Fibroblast of skin of right quadriceps (primary cell): ENCODE data around the gene GDA.
A peak's percentile ranks its signal among the peaks of the same experiment; 100 is the strongest.
"Not testable (repeated sequence)": the region's sequence is repeated elsewhere in the genome, so short reads cannot be mapped to it uniquely, and the experiment has no call there.

ENCODE experiments used
- DNase-seq: peaks from one replicate; pipeline ENCODE4 v3.0.0-alpha.2; 2013

GDA gene

GRCh38 chr9:72290311-72290710, 141.1 kb downstream of the GDA start:
- DNase-seq: no peak

GRCh38 chr9:72291576-72291975, 142.3 kb downstream of the GDA start:
- DNase-seq: not testable (repeated sequence)

- peak; percentile 46 for DNase-seq
Observed at GRCh38 chr9:72292256-72292682, 143.0 kb downstream of the GDA start.

GRCh38 chr9:72292874-72293607, 143.8 kb downstream of the GDA start:
- peak; percentile 95 for DNase-seq

- DNase-seq: no peak
Observed at GRCh38 chr9:72294936-72295335, 145.7 kb downstream of the GDA start.

- no peak for DNase-seq
Observed at GRCh38 chr9:72297516-72297915, 148.3 kb downstream of the GDA start.

- no peak for DNase-seq
Observed at GRCh38 chr9:72299017-72299603, 149.9 kb downstream of the GDA start.

- no peak for DNase-seq
Observed at GRCh38 chr9:72300873-72301272, 151.6 kb downstream of the GDA start.
